Measurements from ENCODE around the gene PLEKHG5. TPM values are rescaled to one million over a fixed set of nuclear protein-coding genes. Genes with fewer than 3 reads are reported as not detected.

Gene PLEKHG5
- total RNA-seq, 4 donors from 2014 or later: 2.6 to 23.7 (median 8.2) TPM

DNA sequence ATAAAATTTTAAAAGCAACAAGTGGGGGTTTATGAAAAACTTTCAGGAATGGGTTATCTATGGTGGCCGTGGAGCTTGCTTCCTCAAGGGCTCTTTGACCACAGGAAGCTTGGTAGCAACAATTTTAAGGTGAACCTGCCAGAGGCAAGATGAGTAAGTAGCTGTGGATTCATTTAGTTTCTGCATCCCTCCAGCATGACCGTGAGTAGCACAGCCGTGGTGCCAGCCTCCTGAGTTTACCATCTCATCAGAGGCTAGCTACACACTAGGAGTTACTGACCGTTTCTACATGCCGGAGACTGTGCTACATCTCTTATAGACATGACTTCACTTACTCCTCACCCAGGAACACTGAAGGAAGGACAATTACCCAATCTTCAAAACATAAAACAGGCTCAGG lies 30.1 kb upstream of the PLEKHG5 start:
- no peak for DNase-seq
- intact Hi-C loops (cut with DNase I; ENCODE audit: low total_unique reads): no loop called here
- Histone ChIP-seq H3K27ac (no peak overlapping the region), H3K4me1 (no peaks in the 10 kb centered on the region), H3K27me3 (no peaks in the 10 kb centered on the region), H3K9me3 (no peaks in the 10 kb centered on the region), H3K4me3 (no peak overlapping the region), H3K36me3 (no peaks in the 10 kb centered on the region)
- TF ChIP-seq POLR2A (IDR thresholded peaks at IDR 0.05): no peak
- TF ChIP-seq, protein P1, sequence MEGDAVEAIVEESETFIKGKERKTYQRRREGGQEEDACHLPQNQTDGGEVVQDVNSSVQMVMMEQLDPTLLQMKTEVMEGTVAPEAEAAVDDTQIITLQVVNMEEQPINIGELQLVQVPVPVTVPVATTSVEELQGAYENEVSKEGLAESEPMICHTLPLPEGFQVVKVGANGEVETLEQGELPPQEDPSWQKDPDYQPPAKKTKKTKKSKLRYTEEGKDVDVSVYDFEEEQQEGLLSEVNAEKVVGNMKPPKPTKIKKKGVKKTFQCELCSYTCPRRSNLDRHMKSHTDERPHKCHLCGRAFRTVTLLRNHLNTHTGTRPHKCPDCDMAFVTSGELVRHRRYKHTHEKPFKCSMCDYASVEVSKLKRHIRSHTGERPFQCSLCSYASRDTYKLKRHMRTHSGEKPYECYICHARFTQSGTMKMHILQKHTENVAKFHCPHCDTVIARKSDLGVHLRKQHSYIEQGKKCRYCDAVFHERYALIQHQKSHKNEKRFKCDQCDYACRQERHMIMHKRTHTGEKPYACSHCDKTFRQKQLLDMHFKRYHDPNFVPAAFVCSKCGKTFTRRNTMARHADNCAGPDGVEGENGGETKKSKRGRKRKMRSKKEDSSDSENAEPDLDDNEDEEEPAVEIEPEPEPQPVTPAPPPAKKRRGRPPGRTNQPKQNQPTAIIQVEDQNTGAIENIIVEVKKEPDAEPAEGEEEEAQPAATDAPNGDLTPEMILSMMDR (IDR thresholded peaks at IDR 0.05): no peak

DNA sequence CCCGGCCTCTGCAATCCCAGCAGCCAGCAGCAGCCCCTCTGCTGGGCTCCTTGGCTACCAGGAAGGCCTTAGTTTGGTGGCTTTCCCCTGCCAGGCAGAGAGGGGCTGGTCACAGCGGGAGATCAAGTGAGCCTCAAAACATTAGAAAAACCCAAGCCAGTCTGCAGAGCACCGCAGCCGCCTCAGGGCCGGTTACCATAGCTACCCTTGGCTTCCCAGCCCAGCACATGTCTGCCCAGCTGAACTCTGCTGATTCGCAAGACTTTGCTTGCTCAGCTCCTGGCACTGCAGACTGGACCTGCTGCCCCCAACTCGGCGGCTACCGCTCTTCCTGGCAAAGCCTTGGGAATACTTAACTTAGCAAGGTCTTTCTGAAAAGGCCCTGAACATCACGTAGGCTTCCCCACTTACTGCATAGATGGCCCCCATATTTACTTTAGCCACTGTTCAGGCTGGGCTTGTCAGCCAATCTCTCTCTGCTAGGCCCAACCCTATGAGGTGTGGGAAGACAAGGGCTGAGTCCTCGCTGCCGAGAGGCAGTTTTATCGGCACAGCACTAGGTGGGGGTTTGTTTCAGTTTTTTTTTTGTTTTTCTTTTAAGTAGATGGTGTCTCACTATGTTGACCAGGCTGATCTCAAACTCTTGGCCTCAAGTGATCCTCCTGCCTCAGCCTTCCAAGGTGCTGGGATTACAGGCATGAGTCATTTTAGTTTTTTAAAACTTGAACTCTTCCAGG lies 28.6 kb upstream of the PLEKHG5 start:
- no peaks in the 10 kb centered on the region for H3K4me1 ChIP-seq
- H3K9me3 ChIP-seq: no peaks in the 10 kb centered on the region
- H3K4me3 ChIP-seq: no peak overlapping the region
- intact Hi-C loops (cut with DNase I; ENCODE audit: low total_unique reads): no loop called here
- TF ChIP-seq POLR2A (IDR thresholded peaks at IDR 0.05): no peak
- TF ChIP-seq, protein P1 (IDR thresholded peaks at IDR 0.05): no peak
- H3K27me3 ChIP-seq: no peaks in the 10 kb centered on the region
- H3K36me3 ChIP-seq: no peaks in the 10 kb centered on the region
- no peak overlapping the region for H3K27ac ChIP-seq
- DNase-seq: no peak

DNA sequence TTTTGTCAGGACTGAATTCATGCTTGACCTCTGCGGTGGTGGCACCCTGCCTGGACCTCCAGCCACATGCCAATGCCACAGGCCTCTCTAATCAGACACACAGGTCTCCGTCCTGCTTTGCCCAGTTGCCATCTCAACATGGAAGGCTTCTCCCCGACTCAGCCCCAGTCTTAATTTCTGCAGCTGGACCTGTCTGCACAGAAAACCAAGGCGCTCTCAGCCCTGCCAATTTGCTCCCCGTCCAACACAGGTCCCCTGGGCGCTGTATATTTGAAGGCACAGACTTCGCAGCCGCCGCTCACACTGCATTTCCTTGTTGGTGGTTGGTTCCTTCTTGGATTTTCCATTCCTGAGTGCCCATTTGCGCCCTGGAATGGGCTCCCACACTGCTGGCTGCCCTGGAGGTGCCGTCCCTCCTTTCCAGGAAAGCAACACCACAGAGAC lies 28.0 kb upstream of the PLEKHG5 start:
- Histone ChIP-seq H3K36me3 (no peaks in the 10 kb centered on the region), H3K9me3 (no peaks in the 10 kb centered on the region), H3K27ac (no peak overlapping the region), H3K27me3 (no peaks in the 10 kb centered on the region), H3K4me1 (no peaks in the 10 kb centered on the region), H3K4me3 (no peak overlapping the region)
- DNase-seq: peak in 1 of 2 donors; percentile 57
- intact Hi-C loops (cut with DNase I; ENCODE audit: low total_unique reads): no loop called here
- TF ChIP-seq, protein P1 (IDR thresholded peaks at IDR 0.05): no peak
- no peak for TF ChIP-seq POLR2A (IDR thresholded peaks at IDR 0.05)

DNA sequence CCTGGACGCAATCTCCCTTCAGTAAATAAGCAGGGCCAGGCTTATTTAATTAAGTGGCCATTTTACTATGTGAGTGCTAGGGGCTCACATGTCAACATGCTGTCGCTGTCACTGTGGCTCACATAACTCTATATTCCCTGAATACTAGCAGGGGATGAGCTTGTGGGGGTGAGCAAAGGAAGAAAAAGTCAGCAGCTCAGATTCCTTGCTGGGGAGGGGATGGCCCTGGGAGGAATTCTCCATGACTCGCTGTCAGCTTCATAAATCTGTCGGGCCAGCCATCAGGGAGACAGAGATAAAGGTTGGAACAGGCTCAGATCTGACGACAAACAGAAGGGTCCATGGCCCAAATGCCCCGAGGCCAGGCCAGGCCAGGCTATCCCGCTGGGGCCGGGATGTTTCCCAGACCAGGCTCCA lies 26.0 kb upstream of the PLEKHG5 start:
- no peaks in the 10 kb centered on the region for H3K36me3 ChIP-seq
- intact Hi-C loops (cut with DNase I; ENCODE audit: low total_unique reads): no loop called here
- no peak overlapping the region for H3K27ac ChIP-seq
- H3K4me1 ChIP-seq: no peaks in the 10 kb centered on the region
- DNase-seq: no peak
- no peaks in the 10 kb centered on the region for H3K9me3 ChIP-seq
- no peaks in the 10 kb centered on the region for H3K27me3 ChIP-seq
- TF ChIP-seq, protein P1 (IDR thresholded peaks at IDR 0.05): no peak
- TF ChIP-seq POLR2A (IDR thresholded peaks at IDR 0.05): no peak
- H3K4me3 ChIP-seq: no peak overlapping the region

DNA sequence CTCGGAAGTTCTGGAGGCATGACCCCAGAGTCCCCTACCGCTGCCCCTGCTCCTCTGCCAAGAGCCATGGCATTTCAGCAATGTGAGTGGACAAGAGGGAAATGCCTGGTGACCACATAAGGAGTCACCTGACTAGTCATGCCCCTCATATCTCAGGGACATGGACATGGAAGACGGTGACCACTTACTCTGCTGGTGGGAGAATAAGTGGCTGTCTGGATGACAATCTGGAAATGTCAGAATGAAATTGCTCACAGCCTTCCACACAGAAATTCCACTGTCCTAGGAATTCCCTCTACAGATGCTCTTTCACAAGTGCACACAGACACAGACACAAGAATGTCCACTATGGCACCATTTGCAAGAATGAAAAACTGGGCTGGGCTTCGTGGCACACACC lies 24.3 kb upstream of the PLEKHG5 start:
- Histone ChIP-seq H3K9me3 (no peaks in the 10 kb centered on the region), H3K27me3 (no peaks in the 10 kb centered on the region), H3K4me3 (no peak overlapping the region), H3K36me3 (no peaks in the 10 kb centered on the region), H3K4me1 (no peaks in the 10 kb centered on the region), H3K27ac (no peak overlapping the region)
- intact Hi-C loops (cut with DNase I; ENCODE audit: low total_unique reads): no loop called here
- no peak for DNase-seq
- TF ChIP-seq, protein P1 (IDR thresholded peaks at IDR 0.05): no peak
- TF ChIP-seq POLR2A (IDR thresholded peaks at IDR 0.05): no peak

Data from uterus (tissue), 4 donors.